Left hindlimb (tissue), 1 donor: Measurements from ENCODE around the gene GFPT1.
A peak's percentile ranks its signal among the peaks of the same experiment; 100 is the strongest.

ENCODE experiments used
- DNase-seq: peaks from one replicate; pipeline ENCODE4 v3.0.0-alpha.2; 2018

The GFPT1 gene

DNA sequence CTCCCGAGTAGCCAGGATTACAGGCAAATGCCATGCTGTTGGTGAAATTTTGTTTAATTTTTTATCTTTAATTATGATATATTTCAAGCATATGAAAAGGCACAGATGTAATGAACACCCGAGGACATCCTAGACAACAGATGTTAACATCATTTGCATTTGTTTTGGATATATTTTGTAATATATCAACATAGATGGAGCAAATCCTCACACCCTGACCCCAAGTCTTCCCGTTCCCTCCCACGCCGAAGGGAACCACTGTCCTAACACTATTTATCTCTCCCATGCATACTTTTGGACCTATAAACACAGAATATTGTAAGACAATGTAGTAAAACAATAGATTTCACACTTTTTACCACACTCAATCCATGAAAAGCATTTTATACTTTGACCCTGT lies 99.5 kb downstream of the GFPT1 start:
- no peak for DNase-seq

DNA sequence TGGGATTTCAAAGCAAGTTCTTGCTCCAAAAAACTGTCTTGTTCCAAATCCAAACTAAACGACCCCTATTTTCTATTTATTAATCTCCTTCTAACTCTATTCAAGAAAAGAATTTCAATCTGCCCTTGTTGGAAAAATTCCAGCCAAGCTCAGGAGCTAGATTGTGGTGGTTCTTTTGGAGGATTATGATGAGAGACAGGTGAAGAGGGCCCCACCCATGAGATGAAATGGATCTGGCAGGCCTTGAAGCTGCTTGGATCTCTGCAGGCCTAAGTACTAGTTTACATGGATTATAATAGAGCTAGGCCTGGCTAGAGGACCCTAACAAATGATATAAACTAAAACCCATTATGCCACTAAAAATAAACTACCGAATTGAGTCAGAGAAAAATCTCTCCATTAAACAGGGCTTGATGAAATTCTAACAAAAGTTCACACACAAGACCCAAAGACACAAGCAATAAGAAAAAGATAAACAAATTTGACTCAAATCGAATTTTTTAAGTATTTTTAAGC lies 101.6 kb downstream of the GFPT1 start:
- no peak for DNase-seq

DNA sequence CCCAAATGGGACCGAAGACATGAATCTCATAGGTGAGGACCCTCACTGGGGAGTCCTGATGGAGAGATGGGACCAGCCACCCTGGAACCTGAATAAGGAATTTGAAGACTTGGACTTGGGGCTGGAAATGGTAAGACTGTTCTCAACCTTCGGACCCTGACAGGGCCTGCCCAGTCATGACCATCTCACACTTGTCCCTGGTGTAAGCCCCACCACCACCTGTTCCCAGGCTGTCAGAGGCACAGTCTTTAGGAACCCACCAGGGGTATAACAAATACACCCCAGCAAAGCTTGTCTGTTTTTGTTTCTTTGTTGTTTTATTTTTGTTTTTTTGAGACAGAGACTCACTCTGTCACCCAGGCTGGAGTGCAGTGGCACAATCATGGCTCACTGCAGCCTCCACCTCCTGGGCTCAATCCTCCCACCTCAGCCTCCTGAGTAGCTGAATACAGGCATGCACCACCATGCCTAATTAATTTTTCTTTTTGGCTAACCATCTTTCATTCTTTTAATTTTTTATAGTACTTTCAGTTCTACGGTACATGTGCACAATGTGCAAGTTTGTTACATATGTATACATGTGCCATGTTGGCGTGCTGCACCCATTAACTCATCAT lies 106.1 kb downstream of the GFPT1 start:
- DNase-seq: no peak

DNA sequence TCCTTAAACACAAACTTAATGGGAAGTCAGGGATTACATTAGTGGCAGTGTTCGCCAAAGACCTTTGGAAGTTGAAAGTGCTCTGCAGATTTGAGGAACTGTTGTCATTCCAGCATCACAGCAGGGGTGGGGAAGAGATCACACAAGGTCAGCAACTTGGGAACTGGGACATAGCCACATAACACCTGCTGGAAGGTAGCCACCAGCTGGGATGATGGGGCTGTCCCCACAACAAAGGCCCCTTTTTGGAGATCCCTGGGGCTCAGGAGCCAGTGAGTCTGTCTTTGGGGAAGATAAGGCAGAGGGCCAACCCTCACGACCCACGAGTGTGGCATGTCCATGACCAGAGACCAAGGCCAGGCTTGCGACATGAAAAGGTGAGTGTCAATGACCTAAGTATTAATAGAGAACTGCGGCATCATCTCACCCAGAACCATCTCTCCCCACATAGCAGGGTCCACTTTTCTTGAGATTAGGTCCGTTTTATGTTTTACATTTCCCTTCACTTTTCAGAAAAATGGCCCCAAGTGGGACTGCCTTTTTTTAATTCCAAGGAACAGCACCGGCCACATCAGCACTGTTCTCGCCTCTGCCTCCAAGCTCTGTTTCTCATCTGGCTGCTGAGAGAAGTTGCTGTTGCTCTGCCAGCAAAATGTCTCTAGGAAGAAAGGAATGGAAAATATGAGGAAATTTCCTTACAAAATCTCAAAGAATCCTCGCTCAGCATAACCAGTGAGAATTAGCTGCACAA lies 106.9 kb downstream of the GFPT1 start:
- DNase-seq: no peak

DNA sequence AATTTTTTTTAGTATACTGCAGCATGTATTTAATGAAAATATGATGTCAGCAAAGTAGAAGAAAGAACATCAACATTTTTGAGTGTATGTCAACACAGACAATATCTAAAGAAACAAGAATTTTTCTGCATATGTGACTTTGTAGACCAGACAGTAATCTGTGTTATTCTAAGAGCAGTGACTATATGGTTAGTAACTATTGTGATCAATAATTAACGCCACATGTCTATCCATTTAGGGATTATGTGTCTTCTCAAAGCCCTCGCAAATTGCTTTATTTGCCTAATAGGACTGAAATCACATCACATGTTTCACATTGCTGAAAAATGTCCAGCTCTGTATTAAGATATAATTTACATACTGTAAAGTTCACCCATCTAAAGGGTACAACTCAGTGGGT lies 107.8 kb downstream of the GFPT1 start:
- DNase-seq: no peak

DNA sequence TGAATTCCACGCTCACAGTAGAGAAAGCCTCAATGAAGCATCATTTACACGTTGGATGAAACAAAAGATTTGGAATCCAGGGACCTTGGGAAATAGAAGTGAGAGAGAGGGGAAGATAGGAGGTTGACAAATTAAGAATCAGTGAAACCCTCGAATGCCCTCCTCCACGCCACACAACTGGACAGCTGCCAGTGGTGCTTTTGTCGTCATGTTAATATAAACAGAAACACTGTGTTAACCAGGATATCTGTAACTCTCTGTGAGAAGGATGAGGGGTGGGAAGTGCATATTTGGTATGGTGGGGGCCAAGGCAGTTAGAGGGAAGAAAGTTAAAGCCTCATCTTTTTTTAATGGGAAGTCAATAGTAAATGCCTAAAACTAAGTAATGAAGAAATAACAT lies 108.7 kb downstream of the GFPT1 start:
- DNase-seq: no peak

DNA sequence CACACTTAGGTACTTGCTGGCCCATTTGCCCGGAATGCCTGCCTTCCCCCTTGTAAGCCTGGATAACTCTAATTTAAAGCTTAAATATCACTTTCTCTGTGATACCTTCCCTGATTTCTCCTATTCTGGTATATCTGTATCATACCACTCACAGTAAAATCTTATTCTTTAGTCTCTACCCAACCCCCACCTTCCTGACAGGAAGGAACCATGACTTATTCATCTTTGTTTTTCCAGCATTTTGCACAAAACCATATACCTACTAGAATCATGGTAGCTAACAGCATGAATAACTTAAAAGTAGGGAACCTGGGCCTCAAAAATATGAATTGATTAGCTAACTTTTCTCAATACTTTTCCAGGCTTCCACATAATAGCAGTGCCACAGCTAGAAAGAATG lies 111.5 kb downstream of the GFPT1 start:
- no peak for DNase-seq

DNA sequence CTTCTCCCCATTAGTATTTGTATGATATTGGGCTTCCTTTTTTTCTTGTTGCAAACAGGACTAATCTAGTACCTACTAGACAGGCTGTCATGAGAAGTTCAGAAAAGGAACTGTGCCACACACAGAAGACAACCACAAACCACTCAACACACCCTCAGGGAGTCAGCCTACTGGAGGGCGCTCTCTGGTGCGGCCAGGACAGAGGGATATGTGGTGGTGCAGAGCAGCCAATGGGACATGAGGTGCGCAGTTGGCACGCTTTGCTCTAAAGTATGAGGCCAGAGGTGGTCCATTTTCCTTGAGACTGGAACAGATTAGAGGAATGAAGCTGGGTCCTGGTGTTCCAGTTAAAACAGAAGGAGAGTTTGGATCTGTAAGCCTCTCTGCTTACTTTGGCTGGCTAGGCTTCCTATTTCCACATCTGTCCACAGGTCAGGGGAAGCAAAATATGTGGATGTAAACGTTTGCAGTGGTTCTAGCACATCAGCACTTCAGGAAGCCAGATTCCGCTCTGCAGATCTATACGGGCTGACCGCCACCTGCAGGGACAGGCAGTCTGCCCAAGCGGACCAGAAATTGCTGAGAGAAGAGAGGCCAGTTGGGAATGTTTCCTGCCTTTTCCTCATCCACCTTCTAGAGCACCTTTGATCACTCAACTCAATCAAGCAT lies 114.1 kb downstream of the GFPT1 start:
- DNase-seq: peak; percentile 74

DNA sequence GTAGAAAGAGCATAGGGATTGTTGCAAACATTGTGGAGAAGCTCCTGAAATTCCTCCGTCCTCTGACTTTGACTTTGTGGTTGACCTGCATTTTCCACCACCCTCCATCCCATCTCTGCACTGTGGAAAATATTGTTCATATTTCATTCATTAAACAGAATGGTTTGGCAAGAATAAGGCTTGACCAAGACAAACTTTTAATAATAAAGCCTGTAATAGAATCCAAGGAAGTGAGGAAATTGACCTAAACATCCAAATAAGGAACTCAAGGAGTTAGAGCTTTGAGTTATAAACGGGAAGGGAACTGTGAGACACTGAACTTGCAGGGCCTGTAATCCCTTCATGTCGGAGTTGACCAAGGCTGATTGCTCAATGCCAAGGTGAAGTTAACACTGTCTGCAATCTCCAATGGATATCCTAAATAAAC lies 115.2 kb downstream of the GFPT1 start:
- no peak for DNase-seq
